ENCODE results near the gene SDR42E2.

- TF ChIP-seq GATA2 (CRISPR knock-in tag; IDR thresholded peaks at IDR 0.05) (no peak), SIN3A (IDR thresholded peaks at IDR 0.05; ENCODE audit: borderline replicate concordance, low read depth, low read length) (no peak), CTCF (IDR thresholded peaks at IDR 0.05) (no peak; the same call in 1 of the 2 replicates), EP300 (IDR thresholded peaks at IDR 0.05; ENCODE audit: borderline replicate concordance in 1 of 2, low read depth in 1 of 2, low read length in 1 of 2) (no peak), RXRA (IDR thresholded peaks at IDR 0.05; ENCODE audit: borderline replicate concordance, low read depth) (no peak), TAF1 (IDR thresholded peaks at IDR 0.05; ENCODE audit: borderline replicate concordance, low read depth, low read length) (no peak)
- TF ChIP-seq, protein P1, sequence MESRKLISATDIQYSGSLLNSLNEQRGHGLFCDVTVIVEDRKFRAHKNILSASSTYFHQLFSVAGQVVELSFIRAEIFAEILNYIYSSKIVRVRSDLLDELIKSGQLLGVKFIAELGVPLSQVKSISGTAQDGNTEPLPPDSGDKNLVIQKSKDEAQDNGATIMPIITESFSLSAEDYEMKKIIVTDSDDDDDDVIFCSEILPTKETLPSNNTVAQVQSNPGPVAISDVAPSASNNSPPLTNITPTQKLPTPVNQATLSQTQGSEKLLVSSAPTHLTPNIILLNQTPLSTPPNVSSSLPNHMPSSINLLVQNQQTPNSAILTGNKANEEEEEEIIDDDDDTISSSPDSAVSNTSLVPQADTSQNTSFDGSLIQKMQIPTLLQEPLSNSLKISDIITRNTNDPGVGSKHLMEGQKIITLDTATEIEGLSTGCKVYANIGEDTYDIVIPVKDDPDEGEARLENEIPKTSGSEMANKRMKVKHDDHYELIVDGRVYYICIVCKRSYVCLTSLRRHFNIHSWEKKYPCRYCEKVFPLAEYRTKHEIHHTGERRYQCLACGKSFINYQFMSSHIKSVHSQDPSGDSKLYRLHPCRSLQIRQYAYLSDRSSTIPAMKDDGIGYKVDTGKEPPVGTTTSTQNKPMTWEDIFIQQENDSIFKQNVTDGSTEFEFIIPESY (IDR thresholded peaks at IDR 0.05; ENCODE audit: borderline replicate concordance, low read depth) = no peak
- TF ChIP-seq, protein P2, sequence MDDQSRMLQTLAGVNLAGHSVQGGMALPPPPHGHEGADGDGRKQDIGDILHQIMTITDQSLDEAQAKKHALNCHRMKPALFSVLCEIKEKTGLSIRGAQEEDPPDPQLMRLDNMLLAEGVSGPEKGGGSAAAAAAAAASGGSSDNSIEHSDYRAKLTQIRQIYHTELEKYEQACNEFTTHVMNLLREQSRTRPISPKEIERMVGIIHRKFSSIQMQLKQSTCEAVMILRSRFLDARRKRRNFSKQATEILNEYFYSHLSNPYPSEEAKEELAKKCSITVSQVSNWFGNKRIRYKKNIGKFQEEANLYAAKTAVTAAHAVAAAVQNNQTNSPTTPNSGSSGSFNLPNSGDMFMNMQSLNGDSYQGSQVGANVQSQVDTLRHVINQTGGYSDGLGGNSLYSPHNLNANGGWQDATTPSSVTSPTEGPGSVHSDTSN (IDR thresholded peaks at IDR 0.05) = no peak
Measured at GRCh38 chr16:22222998-22223397, 60.7 kb downstream of the SDR42E2 start.

Data from SK-N-SH (cell line).